RWPE2 (cell line): ENCODE data around the gene TIAL1.

Experiments used
- ATAC-seq: fragments of 200-7000 bp; cut with Tn5 transposase; 3 replicates; pipeline ENCODE4 v1.9.1; 2021; ENCODE audit warnings: low read depth
- DNase-seq: peaks from one replicate; pipeline ENCODE4 v3.0.0-alpha.2; 2020; ENCODE audit warnings: low spot score
- H3K27ac ChIP-seq: fragments of 450-650 bp; 2 replicates; pipeline ENCODE4 v1.5.1; 2017; ENCODE audit warnings: mild to moderate bottlenecking; ENCODE audit not compliant: poor library complexity, severe bottlenecking
- H3K27me3 ChIP-seq: fragments of 250-450 bp; sonication (Bioruptor Pico); 2 replicates; pipeline ENCODE4 v1.5.1; 2021; ENCODE audit warnings: mild to moderate bottlenecking, moderate library complexity; ENCODE audit not compliant: insufficient read depth, poor library complexity, severe bottlenecking
- H3K36me3 ChIP-seq: fragments of 250-450 bp; sonication (Bioruptor Pico); 2 replicates; pipeline ENCODE4 v1.5.1; 2020; ENCODE audit warnings: low read depth, mild to moderate bottlenecking, moderate library complexity
- H3K4me1 ChIP-seq: fragments of 250-450 bp; sonication (Bioruptor Pico); 2 replicates; pipeline ENCODE4 v1.5.1; 2021; ENCODE audit warnings: mild to moderate bottlenecking, moderate library complexity; ENCODE audit not compliant: insufficient read depth, poor library complexity, severe bottlenecking
- H3K4me3 ChIP-seq: fragments of 250-450 bp; sonication (Bioruptor Pico); 2 replicates; pipeline ENCODE4 v1.5.1; 2021; ENCODE audit warnings: mild to moderate bottlenecking, moderate library complexity; ENCODE audit not compliant: severe bottlenecking
- H3K9me3 ChIP-seq: fragments of 250-450 bp; sonication (Bioruptor Pico); 2 replicates; pipeline ENCODE4 v1.5.1; 2021; ENCODE audit warnings: mild to moderate bottlenecking, moderate library complexity; ENCODE audit not compliant: severe bottlenecking
- TF ChIP-seq, protein P1 (sequence below): fragments of 450-650 bp; IDR thresholded peaks from one replicate; pipeline ENCODE4 v1.5.1; 2017; ENCODE audit warnings: mild to moderate bottlenecking, moderate library complexity; ENCODE audit not compliant: poor library complexity, severe bottlenecking

The TIAL1 gene

GRCh38 chr10:119614686-119615085 is 17.9 kb upstream of the TIAL1 start:
- ATAC-seq, result no peak
- H3K4me1 ChIP-seq, result peaks cover 7% of the 10 kb centered on the region
- DNase-seq, result peak; percentile 6
- no peaks in the 10 kb centered on the region for H3K36me3 ChIP-seq
- TF ChIP-seq, protein P1, sequence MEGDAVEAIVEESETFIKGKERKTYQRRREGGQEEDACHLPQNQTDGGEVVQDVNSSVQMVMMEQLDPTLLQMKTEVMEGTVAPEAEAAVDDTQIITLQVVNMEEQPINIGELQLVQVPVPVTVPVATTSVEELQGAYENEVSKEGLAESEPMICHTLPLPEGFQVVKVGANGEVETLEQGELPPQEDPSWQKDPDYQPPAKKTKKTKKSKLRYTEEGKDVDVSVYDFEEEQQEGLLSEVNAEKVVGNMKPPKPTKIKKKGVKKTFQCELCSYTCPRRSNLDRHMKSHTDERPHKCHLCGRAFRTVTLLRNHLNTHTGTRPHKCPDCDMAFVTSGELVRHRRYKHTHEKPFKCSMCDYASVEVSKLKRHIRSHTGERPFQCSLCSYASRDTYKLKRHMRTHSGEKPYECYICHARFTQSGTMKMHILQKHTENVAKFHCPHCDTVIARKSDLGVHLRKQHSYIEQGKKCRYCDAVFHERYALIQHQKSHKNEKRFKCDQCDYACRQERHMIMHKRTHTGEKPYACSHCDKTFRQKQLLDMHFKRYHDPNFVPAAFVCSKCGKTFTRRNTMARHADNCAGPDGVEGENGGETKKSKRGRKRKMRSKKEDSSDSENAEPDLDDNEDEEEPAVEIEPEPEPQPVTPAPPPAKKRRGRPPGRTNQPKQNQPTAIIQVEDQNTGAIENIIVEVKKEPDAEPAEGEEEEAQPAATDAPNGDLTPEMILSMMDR, result no peak
- H3K4me3 ChIP-seq, result no peak overlapping the region
- no peaks in the 10 kb centered on the region for H3K9me3 ChIP-seq
- H3K27ac ChIP-seq, result no peak overlapping the region
- no peaks in the 10 kb centered on the region for H3K27me3 ChIP-seq

- Histone ChIP-seq H3K27me3 (no peaks in the 10 kb centered on the region), H3K27ac (no peak overlapping the region), H3K4me1 (peaks cover 3% of the 10 kb centered on the region), H3K4me3 (no peak overlapping the region), H3K9me3 (no peaks in the 10 kb centered on the region), H3K36me3 (no peaks in the 10 kb centered on the region)
- TF ChIP-seq, protein P1, result no peak
- ATAC-seq, result no peak
- peak; percentile 6 for DNase-seq
Measured at GRCh38 chr10:119613741-119614140, 17.0 kb upstream of the TIAL1 start.

DNA sequence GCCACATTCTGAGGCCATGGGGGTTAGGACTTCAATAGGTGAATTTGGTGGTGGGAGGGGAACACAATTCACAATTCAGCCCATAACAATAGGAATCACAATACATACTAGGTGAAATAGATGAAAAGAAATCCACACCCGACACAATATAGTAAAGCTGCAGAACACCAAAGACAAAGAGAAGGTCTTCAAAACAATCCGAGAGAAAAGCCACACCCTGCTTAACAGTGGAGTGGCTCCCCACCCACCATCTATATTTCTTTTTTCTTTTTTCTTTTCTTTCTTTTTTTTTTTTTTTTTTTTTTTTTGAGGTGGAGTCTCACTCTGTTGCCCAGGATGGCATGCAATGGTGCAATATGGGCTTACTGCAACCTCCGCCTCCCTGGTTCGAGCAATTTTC is 14.7 kb upstream of the TIAL1 start:
- Histone ChIP-seq H3K36me3 (no peaks in the 10 kb centered on the region), H3K9me3 (no peaks in the 10 kb centered on the region), H3K27ac (no peak overlapping the region), H3K4me3 (no peak overlapping the region), H3K4me1 (no peaks in the 10 kb centered on the region), H3K27me3 (no peaks in the 10 kb centered on the region)
- no peak for DNase-seq
- TF ChIP-seq, protein P1, result no peak
- ATAC-seq, result no peak

DNA sequence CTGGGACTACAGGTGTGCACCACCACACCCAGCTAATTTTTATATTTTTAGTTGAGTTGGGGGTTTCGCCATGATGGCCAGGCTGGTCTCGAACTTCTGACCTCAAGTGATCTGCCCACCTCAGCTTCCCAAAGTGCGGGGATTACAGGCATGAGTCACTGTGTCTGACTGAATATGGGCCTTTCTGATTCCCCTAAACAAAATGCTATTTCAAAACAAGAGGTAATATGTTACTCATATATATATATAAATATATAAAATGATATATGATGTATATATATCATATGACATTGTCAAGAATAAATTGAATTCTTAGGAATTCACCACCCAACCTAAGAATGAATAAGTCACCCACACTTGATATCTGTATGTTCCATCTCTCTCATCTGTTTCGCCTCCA is 12.8 kb upstream of the TIAL1 start:
- no peaks in the 10 kb centered on the region for H3K27me3 ChIP-seq
- H3K4me3 ChIP-seq, result no peak overlapping the region
- H3K4me1 ChIP-seq, result no peaks in the 10 kb centered on the region
- TF ChIP-seq, protein P1, result no peak
- H3K27ac ChIP-seq, result no peak overlapping the region
- ATAC-seq (no peak), DNase-seq (no peak)
- no peaks in the 10 kb centered on the region for H3K36me3 ChIP-seq
- H3K9me3 ChIP-seq, result no peaks in the 10 kb centered on the region

- Histone ChIP-seq H3K4me3 (no peak overlapping the region), H3K27ac (no peak overlapping the region), H3K27me3 (no peaks in the 10 kb centered on the region), H3K36me3 (no peaks in the 10 kb centered on the region), H3K4me1 (no peaks in the 10 kb centered on the region), H3K9me3 (no peaks in the 10 kb centered on the region)
- ATAC-seq, result peak; percentile 98
- no peak for DNase-seq
- TF ChIP-seq, protein P1, result peak; percentile 89
Measured at GRCh38 chr10:119608316-119609155, 11.8 kb upstream of the TIAL1 start.
